Measurements from ENCODE around the gene EFNB1.
"Not testable (repeated sequence)": the region's sequence is repeated elsewhere in the genome, so short reads cannot be mapped to it uniquely, and the experiment has no call there.

EFNB1 gene

DNA sequence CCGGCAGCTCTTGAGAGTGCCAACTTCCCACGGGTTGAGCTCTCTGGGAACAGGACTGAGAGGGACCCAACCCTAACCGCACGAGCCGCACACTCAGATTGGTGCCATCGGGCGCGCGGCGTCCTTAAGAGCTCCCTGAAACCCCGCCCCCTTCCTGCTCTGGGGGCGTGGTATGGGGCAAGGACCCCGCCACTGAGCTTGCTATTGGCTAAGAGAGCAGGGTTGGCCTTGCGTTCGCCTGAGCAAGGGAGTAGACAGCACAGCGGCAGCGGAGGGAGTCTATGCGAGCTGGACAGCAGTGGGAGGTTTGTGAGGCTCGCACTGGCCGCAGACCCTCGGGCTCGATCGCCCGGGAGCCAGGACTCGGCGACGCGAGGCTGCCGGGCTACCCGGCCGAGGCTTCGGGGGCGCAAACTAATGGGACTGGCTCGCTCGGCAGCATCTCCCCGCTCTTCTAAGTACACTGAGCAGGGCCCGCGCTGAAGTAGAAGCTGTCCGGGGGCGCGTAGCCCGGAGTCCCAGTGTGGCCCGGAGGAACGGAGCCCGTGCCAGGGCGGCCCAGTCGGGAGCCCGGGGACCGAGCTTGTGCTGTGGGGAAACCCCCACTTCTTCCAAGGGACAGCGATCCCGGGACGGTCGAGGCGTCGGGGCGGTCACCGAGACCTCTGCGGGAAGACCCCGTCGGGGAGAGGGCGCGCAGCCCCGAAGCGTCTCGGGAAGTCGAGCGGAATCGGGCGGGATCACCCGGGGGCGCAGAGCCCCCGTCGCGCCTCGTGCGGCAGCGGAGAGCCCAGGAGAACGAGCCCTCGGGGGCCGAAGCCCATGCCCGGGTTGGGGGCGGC is at the start of gene EFNB1:
Gene EFNB1, plus strand, starts transcription at position 282 of the 842 bp plus-strand sequence. CDS start 756 bp downstream, outside the sequence.
- peak; percentile 95 for DNase-seq

DNA sequence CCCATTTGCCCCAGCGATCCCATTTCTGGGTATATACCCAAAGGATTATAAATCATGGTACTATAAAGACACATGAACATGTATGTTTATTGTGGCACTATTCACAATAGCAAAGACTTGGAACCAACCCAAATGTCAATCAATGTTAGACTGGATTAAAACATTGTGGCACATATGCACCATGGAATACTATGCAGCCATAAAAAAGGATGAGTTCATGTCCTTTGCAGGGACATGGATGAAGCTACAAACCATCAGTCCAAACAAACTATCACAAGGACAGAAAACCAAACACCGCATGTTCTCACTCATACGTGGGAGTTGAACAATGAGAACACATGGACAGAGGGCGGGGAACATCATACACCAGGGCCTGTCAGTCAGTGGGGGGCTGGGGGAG is 47.5 kb upstream of the EFNB1 start:
- not testable (repeated sequence) for DNase-seq

DNA sequence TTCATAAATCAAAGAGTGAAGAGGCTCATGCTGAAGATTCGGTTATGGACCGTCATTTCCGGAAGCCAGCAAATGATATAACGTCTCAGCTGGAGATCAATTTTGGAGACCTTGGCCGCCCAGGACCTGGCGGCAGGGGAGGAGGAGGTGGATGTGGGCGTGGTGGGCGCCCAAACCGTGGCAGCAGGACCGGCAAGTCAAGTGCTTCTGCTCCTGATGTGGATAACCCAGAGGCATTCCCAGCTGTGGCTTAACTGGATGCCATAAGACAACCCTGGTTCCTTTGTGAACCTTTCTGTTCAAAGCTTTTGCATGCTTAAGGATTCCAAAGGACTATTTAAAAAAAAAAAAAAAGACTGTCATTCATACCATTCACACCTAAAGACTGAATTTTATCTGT is 44.0 kb upstream of the EFNB1 start:
- DNase-seq: no peak

DNA sequence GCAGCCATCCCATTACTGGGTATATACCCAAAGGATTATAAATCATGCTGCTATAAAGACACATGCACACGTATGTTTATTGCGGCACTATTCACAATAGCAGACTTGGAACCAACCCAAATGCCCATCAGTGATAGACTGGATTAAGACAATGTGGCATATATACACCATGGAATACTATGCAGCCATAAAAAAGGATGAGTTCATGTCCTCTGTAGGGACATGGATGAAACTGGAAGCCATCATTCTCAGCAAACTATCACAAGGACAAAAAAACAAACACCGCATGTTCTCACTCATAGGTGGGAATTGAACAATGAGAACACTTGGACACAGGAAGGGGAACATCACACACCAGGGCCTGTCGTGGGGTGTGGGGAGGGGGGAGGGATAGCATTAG is 42.2 kb upstream of the EFNB1 start:
- not testable (repeated sequence) for DNase-seq

DNA sequence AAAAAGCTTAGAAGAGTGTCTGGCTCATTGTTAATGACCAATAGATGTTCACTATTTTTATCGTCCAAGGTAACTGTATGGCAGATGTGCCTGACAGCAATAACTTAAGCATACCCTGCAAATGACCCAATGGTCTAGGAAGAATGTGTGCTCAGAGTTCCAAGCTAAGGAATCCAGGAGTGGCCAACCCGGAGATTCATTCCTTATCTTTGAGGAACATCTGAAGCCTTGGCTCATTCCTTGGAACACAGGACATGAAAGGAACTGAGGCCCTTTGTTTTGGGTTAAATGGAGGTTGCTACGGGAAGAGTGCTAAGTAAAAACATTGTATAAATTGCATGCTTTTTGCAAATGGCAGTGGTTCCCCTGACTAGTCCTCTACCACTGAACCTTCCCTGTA is 38.9 kb upstream of the EFNB1 start:
- DNase-seq: no peak

DNA sequence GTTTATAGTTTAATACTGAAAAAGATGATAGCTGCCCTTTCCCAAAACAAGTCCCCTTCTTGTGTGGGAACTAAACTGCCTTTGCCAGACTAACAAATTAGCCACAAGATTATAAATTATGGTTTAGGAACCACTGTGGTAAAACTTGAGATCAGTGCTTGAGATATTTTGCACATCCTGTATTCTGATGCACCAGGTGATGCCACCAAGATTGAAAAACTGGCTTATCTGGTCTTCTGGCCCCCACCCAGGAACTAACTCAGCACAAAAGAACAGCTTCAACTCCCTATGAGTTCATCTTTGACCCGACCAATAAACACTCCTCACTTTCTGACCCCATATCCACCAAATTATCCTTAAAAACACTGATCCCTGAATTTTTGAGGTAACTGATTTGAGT is 36.7 kb upstream of the EFNB1 start:
- no peak for DNase-seq

DNA sequence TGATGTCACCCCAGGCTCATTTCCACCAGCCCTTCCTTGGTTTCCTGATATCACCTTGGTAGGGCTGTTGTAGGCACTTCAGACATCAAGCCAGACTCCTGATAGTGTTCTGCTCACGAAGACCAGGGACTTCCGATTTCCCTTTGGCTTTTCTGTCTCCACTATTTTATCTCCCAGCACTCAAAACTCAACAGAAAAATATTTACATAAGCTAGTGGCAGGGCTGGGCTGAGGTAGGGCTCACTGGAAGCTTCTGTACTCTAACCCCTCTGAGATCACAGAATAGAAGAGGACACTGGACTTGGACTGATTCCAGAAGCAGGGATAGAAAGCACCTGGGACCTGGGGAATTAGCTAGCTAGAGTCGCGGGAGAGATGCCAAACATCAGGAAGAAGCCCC is 34.4 kb upstream of the EFNB1 start:
- DNase-seq: no peak

DNA sequence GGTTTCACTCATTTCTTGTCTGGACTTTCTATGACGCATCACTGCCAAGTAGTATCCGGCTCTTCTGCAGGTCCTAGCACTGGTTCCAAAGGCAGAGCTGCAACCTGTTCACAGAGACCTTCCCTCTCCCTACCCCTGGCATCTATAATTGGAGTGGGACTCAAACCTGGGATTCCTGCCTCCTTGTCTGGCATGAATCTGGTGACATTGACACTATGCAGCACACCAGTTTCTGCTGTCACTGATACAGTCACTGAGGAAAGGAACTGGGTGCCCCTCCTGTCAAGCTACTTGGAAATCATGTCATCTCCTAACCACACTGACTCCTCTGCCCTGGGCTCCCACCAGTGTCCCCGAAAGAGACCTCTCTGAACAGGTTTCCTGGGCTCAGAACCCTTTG is 33.1 kb upstream of the EFNB1 start:
- DNase-seq: no peak

DNA sequence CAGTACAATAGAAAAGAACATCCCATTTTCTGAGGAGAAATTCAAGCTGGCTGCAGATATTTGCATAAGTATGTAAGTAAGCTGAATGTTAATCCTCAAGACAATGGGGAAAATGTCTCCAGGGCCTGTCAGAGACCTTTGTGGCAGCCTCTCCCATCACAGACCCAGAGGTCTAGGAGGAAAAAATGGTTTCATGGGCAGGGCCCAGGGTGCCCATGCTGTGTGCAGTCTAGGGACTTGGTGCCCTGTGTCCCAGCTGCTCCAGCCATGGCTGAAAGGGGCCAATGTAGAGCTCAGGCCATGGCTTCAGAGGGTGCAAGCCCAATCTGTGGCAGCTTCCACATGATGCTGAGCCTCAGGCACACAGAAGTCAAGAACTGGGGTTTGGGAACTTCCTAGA is 30.4 kb upstream of the EFNB1 start:
- not testable (repeated sequence) for DNase-seq

DNA sequence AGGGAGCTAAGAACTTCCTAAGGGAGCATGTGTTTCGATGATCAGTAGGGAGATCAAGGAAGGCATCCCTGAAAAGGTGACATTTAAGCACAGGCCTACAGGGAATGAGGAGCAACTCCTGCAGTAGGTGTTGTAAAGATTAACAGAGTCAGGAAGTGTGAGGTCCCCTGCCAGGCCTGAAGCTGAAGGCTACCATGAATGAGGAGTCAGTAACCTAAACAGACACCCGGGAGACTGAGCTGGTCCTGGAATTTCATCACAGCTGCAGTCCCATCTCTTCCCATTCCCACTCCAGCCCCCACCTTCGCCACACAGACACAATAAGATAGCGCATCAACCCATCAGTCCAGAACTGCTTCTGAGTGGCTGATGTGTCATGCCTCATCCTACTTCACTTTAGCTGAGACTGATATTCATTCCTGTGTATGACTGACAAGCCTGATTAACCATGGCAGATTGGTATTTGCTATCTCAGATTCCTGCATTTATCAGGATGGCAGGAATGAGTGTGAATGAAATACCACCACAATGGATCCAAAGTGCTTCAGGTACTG is 27.0 kb upstream of the EFNB1 start:
- no peak for DNase-seq

DNA sequence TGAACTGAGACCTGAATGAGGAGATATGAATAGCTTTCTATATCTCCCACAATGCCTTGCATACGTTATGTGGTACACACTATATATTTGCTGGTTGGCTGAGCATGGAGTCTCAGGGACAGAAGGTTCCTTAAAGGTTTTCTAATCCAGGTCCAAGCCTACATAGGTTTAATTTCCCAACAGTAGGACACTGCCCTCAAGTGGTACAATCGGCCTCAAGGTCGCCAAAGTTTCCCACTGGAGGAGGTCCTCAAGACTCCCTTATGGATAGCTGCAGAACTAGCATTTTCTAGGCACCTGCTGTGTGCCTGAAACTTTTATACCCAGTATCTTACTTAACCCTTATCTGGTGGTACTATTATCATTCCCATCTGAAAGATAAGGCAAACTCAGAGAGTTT is 21.0 kb upstream of the EFNB1 start:
- DNase-seq: peak; percentile 9

DNA sequence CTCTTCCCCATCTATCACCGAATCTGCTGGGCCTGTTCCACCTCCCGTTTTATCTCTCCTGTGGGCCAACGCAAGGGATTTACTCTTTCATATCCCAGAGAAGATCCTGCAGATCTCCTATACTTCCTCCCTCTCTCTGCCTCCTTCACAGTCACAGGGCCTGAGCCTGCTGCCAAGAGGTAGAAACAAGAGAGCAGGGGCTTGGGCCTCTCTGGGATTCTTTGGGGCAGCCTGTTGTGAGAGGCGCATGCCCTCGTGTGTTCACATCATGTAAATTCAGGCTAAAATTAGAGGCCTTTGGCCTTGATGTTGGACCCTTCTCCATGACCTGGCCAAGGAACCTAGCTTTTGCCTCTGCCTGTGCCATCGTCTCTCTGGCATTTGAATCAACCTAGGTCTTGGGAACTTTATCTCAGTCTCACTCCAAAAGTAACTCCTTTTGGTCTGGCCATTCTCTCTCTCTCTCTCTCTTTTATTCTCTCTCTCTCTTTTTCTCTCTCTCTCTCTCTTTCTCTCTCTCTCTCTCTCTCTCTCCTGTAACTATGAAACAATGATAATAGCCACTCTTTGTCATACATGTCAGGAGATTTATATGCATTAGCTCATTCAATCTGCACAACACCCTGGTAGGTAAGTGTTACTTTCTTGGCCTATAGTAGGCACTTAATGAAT is 20.0 kb upstream of the EFNB1 start:
- DNase-seq: peak; percentile 12

DNA sequence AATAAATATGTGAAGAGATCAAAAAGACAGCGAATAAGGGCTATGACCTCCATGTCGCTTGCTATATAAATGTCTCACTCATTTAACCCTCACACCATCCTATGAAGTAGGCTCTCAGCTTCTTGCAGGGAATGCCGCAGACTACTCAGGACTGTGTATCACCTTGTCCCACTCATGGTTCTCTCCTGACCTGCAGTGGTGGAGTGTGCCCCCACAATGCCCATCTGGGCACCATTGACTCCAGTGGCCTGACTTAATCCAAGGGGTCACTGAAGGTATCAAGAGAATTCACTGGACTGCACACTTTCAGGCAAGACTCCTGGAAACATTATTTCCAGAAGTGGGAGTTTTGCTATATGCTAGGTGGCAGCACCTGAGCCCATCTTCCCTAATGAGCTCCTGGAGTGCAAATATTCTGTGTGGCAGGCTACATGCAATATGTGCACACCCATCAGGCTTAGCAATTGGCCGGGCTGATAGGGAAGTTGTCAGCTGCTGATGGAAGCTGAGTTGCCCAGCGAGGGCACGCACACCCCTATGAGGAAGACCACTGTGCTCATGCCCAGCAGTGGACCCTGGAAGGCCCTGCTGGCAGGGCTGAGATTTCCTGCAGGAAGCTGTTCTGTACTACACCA is 8.2 kb upstream of the EFNB1 start:
- no peak for DNase-seq

DNA sequence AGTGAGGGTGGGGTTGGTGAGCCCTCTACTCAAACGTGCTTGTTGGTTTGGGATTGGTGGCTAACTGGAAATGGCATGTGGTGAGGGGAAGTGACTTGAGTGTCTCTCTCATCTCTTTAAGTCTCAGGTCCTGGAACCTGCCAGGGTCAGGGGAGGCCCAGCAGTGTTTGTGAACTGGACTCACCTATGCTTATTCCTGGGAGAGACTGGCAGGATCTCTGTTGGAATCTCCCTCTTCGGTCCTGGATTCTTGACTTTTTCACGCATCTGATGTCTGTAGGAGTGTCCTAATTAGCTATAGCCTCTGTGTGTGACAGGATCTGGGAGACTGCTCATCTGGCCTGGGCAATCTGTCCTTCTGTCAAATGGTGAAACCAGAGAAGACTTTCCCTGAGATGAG is 7.2 kb upstream of the EFNB1 start:
- DNase-seq: no peak

DNA sequence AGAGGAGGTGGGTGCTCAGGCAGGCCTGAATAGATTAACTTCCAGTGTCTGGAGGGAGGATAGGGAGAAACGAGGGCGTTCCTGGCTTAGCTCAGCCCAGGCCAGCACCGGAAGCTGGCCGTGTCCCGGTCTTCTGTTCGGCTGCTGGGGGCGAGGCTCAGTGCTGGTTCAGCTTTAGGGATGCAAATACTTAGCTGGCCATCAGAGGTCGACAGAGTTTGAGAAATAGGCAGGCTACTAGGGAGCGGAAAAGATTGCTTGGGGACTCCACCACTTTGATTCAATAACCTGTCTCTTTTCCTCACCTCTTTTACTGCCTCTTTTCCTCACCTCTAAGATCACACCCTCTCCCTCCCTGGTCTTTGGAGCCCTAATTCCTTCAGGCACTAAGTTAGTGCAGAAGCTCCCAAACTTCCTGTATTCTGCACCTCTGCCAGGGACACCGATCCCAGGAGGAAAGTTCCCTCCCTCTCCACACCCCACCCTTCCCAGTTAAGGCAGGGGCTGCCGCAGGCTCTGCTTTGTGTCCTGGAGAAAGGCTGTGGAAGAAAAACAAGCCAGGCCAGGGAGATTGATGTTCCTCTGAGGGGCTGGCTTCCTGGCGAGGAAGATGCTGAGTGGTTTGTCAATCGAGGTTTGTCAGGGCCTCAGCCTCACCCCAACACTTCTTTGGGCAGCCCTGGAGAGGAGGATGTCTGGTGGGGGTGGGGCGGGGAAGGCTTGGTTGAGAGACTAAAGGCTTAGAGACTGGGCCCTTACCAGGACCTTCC is 6.0 kb upstream of the EFNB1 start:
- peak; percentile 61 for DNase-seq

DNA sequence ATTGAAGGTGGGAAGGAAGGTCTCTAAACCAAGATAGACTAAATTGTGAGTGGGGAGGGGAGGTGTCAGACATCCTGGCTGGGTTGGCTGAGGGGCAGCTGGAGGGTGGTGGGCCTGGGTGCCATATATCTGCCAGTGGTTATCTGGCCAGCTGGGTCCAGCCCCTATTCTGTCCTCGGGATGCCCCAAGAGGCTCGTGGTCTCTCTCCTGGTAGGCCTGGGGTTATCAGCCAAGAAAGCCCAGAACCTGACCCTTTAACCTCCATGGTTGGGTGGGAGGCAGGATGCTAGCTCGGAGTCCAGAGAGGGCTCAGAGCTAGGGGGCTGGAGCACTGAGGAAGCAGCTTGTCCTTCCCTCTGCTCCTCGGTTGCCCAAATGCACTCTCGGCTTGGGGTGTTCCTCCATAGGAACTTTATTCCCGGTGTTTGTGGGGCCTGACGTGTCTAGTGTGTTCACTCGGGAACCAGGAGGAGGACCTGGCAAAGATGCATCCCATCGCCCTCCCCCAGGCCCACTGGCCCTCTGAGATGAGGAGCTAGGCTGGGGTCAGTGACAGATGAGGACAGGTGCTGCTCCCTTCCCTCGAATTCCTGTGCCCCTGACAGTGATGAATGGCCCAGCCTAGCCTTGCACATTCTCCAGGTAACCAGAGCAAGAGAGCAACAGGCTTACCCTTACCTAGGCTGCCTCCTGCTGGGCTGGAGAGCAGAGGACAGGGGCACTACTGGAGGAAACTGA is 5.2 kb upstream of the EFNB1 start:
- no peak for DNase-seq

DNA sequence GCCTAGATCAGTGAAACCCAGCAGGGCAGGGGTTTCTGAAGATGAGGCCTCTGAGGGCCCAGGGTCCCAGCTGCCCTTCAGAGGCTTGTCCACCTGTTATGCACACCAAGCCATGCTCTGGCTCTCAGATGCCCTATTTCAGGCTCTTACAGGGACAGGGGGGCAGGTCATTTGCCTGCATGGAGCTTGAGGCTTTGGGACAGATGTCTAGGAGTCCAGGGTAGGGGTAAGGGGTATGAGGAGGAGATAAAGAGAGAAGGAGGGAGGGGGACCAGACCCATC is 4.7 kb upstream of the EFNB1 start:
- no peak for DNase-seq

DNA sequence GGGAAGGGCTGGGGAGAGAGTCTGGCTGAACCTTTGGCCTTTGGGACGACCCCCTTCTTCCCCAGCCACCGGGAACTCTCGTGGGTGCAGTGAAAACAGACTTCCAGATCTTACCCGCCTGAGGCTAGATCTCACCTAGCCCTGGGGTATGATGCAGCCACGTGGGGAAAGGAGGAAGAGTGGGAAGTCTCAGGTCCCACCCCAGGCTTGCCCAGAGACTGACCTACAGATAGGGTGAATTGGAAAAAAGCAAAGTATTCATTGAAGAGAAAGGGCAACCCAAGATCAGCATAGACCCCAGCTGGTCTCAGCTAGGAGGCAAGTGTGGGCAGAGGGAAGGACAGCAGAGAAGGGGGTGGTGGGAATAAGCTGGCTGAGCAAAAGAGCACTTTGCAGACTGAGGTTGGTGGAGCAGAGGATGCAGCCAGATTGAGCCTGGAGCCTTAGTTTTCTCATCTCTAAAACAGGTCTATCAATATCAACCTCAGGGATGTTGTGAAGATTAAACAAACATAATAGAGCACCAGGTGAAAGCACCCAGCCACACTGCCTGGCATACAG is 4.2 kb upstream of the EFNB1 start:
- DNase-seq: no peak

DNA sequence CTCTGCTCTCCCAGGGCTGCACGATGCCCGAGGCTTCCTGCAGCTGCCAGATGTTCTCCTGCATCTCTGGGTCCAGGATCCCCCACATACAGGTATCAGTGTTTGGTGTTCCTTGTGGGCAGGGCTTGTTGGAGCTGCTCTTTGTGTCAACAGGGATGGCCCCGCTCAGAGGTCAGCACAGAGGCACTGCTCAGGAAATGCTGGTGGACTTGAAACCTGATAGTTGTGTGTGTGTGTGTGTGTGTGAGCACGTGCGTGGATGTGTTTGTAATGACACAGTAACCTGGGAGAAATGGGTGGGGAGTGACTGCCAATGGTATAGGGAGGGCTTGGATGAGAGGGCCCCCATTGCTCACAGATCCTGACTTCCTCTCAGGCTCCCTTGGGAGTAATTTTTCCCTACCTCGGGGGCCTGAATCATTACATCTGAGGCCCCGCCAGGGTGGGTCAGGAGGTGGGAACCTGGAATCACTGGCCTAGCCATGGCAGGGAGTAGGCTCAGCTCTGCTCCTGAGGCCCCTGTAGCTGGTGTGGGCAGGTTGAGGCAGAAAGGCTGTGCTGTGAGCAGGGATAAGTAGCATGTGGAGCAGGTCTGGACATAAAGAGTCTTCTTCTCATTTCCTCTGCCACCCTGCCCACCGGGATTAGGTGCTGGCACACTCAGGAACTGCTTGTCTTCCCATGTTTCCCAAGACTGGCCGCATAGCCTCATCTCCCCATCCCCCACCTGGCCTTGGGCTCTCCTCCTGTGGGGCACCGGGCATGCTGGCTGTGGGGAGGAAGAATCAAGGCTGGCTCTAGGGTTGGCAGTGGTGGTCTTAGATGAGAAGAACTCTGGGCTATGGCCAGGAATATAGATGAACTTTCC is 2.5 kb upstream of the EFNB1 start:
- peak; percentile 48 for DNase-seq

DNA sequence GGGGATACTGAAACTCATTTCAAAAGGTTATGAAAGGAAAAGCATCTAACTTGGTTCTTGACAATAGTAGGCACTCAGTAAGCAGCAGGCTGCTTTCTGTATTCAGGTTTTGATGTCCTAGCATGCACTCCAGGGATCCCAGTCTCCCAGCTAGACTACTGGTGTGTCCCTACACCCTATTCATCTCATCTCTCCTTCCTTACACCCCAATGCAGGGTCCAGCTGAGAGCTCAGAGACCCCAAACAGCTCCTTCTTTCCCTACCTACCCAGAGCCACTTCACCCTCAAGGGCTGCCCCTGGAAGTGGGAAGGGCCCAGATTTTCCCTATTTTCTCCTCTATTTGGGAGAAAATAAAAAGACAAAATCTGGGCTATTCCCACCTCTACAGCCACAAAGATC is 1.6 kb upstream of the EFNB1 start:
- no peak for DNase-seq
